GM23338 (cell line): ENCODE data around the gene MPP7.

Source experiments
- CREB1 ChIP-seq: fragments of 250-450 bp; sonication (Bioruptor Pico); IDR thresholded peaks from 2 replicates; pipeline ENCODE4 v1.5.0; 2020; ENCODE audit warnings: low read depth, mild to moderate bottlenecking, moderate library complexity
- ETS1 ChIP-seq: IDR thresholded peaks from 2 replicates; pipeline ENCODE4 v1.6.1; 2016; ENCODE audit warnings: antibody characterized with exemption
- EZH2 ChIP-seq: fragments of 200-600 bp; sonication (generic); IDR thresholded peaks from one replicate; pipeline ENCODE4 v1.8.0; 2017; ENCODE audit warnings: antibody characterized with exemption, mild to moderate bottlenecking, low read depth; ENCODE audit not compliant: unreplicated experiment
- EZH2phosphoT487 ChIP-seq: fragments of 200-600 bp; sonication (generic); IDR thresholded peaks from one replicate; pipeline ENCODE4 v1.8.1; 2018; ENCODE audit warnings: antibody characterized with exemption; ENCODE audit not compliant: unreplicated experiment
- NANOG ChIP-seq: IDR thresholded peaks from 2 replicates; pipeline ENCODE4 v1.6.1; 2016; ENCODE audit warnings: antibody characterized with exemption, borderline replicate concordance
- POLR2AphosphoS5 ChIP-seq: IDR thresholded peaks from 2 replicates; pipeline ENCODE4 v1.6.1; 2016; ENCODE audit warnings: antibody characterized with exemption, low read depth
- STAT1 ChIP-seq: IDR thresholded peaks from one replicate; pipeline ENCODE4 v1.6.1; 2016; ENCODE audit warnings: antibody characterized with exemption; ENCODE audit not compliant: unreplicated experiment
- ZNF114 ChIP-seq: fragments of 250-450 bp; sonication (Bioruptor Pico); IDR thresholded peaks from 2 replicates; pipeline ENCODE4 v1.5.0; 2020; ENCODE audit warnings: mild to moderate bottlenecking, moderate library complexity
- TF ChIP-seq, protein P1 (sequence below), 2 experiments: fragments of 200-600 bp in 1 of 2; sonication (generic) in 1 of 2; conservative IDR thresholded peaks; 2 replicates each; pipeline versions ENCODE4 v1.5.1 to v1.6.1; 2016 to 2017; ENCODE audit warnings: antibody characterized with exemption in 2 of 2, low read depth in 2 of 2, mild to moderate bottlenecking in 2 of 2, moderate library complexity in 1 of 2
- TF ChIP-seq, protein P2 (sequence below): IDR thresholded peaks from one replicate; pipeline ENCODE4 v1.6.1; 2018; ENCODE audit warnings: antibody characterized with exemption; ENCODE audit not compliant: unreplicated experiment

- TF ChIP-seq, protein P1, sequence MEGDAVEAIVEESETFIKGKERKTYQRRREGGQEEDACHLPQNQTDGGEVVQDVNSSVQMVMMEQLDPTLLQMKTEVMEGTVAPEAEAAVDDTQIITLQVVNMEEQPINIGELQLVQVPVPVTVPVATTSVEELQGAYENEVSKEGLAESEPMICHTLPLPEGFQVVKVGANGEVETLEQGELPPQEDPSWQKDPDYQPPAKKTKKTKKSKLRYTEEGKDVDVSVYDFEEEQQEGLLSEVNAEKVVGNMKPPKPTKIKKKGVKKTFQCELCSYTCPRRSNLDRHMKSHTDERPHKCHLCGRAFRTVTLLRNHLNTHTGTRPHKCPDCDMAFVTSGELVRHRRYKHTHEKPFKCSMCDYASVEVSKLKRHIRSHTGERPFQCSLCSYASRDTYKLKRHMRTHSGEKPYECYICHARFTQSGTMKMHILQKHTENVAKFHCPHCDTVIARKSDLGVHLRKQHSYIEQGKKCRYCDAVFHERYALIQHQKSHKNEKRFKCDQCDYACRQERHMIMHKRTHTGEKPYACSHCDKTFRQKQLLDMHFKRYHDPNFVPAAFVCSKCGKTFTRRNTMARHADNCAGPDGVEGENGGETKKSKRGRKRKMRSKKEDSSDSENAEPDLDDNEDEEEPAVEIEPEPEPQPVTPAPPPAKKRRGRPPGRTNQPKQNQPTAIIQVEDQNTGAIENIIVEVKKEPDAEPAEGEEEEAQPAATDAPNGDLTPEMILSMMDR (conservative IDR thresholded peaks at IDR 0.05; ENCODE audit: low read depth in 2 of 2), result no peak
- TF ChIP-seq, protein P2, sequence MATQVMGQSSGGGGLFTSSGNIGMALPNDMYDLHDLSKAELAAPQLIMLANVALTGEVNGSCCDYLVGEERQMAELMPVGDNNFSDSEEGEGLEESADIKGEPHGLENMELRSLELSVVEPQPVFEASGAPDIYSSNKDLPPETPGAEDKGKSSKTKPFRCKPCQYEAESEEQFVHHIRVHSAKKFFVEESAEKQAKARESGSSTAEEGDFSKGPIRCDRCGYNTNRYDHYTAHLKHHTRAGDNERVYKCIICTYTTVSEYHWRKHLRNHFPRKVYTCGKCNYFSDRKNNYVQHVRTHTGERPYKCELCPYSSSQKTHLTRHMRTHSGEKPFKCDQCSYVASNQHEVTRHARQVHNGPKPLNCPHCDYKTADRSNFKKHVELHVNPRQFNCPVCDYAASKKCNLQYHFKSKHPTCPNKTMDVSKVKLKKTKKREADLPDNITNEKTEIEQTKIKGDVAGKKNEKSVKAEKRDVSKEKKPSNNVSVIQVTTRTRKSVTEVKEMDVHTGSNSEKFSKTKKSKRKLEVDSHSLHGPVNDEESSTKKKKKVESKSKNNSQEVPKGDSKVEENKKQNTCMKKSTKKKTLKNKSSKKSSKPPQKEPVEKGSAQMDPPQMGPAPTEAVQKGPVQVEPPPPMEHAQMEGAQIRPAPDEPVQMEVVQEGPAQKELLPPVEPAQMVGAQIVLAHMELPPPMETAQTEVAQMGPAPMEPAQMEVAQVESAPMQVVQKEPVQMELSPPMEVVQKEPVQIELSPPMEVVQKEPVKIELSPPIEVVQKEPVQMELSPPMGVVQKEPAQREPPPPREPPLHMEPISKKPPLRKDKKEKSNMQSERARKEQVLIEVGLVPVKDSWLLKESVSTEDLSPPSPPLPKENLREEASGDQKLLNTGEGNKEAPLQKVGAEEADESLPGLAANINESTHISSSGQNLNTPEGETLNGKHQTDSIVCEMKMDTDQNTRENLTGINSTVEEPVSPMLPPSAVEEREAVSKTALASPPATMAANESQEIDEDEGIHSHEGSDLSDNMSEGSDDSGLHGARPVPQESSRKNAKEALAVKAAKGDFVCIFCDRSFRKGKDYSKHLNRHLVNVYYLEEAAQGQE, result no peak
- TF ChIP-seq POLR2AphosphoS5, result no peak
- TF ChIP-seq EZH2, result no peak
- no peak for TF ChIP-seq CREB1
- no peak for TF ChIP-seq NANOG
- TF ChIP-seq EZH2phosphoT487, result no peak
- TF ChIP-seq ETS1, result no peak
- TF ChIP-seq ZNF114, result no peak
- TF ChIP-seq STAT1, result no peak
These were observed 40.4 kb upstream of the MPP7 start for GRCh38 chr10:28343252-28343651.
